22Rv1 (cell line): Measurements from ENCODE around the gene ERVMER34-1.
A peak's percentile ranks its signal among the peaks of the same experiment; 100 is the strongest.

ENCODE experiments used
- H3K27ac ChIP-seq: fragments of 450-650 bp; 2 replicates; pipeline ENCODE4 v1.5.1; 2017
- ZFX ChIP-seq: fragments of 450-650 bp; IDR thresholded peaks from 2 replicates; pipeline ENCODE4 v1.6.1; 2017; ENCODE audit warnings: antibody characterized with exemption, borderline replicate concordance
- TF ChIP-seq, protein P1 (sequence below): fragments of 450-650 bp; IDR thresholded peaks from 2 replicates; pipeline ENCODE4 v1.5.1; 2017; ENCODE audit warnings: mild to moderate bottlenecking

ERVMER34-1 gene, protein sequence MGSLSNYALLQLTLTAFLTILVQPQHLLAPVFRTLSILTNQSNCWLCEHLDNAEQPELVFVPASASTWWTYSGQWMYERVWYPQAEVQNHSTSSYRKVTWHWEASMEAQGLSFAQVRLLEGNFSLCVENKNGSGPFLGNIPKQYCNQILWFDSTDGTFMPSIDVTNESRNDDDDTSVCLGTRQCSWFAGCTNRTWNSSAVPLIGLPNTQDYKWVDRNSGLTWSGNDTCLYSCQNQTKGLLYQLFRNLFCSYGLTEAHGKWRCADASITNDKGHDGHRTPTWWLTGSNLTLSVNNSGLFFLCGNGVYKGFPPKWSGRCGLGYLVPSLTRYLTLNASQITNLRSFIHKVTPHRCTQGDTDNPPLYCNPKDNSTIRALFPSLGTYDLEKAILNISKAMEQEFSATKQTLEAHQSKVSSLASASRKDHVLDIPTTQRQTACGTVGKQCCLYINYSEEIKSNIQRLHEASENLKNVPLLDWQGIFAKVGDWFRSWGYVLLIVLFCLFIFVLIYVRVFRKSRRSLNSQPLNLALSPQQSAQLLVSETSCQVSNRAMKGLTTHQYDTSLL

DNA sequence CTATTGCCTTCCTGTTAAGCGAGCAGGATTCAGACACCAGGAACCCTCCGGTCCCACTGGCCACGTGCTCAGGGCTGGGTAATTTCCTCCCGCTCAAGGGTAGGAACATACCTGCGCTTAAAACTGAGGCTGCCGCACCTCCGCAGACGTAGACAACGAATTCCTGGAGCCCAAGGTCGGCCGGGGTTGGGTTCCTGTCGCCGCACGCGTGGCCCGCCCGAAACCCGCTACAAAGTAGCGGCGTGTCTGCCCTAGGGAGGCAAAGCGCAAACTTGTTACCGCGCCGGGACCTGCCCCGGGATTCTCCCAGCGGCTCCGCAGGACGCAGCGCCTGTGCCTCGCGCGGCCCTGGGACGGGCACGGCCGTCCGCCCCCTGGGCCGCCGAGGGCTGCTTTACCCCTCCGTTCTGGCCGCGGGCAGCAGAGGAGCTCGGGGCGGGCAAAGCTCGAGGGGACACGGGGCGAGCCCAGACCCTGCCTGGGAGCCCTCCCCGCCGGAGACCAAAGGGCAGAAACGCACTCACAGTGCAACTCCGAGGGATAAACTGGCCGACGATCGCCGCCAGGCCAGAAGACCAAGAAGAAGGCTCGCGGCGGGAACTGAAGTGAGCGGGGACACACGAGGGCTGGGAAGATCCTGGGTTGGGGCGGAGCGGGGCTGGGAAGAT is at the start of gene ERVMER34-1:
Gene ERVMER34-1 (minus strand): TSS at position 607 of the 668 bp plus-strand sequence. CDS start 5,905 bp downstream, outside the sequence.
- no peak for TF ChIP-seq ZFX
- TF ChIP-seq, protein P1, sequence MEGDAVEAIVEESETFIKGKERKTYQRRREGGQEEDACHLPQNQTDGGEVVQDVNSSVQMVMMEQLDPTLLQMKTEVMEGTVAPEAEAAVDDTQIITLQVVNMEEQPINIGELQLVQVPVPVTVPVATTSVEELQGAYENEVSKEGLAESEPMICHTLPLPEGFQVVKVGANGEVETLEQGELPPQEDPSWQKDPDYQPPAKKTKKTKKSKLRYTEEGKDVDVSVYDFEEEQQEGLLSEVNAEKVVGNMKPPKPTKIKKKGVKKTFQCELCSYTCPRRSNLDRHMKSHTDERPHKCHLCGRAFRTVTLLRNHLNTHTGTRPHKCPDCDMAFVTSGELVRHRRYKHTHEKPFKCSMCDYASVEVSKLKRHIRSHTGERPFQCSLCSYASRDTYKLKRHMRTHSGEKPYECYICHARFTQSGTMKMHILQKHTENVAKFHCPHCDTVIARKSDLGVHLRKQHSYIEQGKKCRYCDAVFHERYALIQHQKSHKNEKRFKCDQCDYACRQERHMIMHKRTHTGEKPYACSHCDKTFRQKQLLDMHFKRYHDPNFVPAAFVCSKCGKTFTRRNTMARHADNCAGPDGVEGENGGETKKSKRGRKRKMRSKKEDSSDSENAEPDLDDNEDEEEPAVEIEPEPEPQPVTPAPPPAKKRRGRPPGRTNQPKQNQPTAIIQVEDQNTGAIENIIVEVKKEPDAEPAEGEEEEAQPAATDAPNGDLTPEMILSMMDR, result no peak
- H3K27ac ChIP-seq, result peak within 1 kb of the TSS; percentile 89

DNA sequence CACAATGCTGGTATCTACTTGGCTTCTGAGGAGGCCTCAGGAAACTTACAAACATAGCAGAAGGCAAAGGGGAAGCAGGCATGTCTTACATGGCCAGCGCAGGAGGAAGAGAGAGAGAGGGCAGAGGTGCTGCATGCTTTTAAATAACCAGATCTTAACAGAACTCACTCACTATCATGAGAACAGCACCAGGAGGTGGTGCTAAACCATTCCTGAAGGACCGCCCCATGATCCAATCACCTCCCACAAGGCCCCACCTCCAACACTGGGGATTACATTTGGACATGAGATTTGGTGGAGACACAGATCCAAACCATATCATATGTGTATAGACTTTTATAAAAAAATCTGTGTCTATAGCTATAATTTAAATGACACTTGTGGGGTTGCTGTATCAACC is 48.6 kb upstream of the ERVMER34-1 start:
- TF ChIP-seq, protein P1, result peak; percentile 27
- TF ChIP-seq ZFX, result no peak
- H3K27ac ChIP-seq, result no peak overlapping the region

DNA sequence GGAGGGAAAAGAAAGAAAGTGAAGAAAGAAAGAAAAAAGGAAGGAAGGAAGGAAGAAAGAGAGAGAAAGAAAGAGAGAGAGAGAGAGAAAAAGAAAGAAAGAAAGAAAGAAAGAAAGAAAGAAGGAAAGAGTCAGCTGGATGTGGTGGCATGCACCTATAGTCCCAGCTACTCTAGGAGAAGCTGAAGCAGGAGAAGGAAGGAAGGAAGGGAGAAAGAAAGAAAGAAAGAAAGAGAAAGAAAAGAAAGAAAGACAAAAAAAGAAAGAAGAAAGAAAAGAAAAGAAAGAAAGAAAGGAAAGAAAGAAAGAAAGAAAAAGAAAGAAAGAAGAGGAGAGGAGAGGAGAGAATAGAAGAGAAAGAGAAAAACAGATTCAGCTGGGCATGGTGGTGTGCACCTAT is 44.3 kb upstream of the ERVMER34-1 start:
- no peak overlapping the region for H3K27ac ChIP-seq
- no peak for TF ChIP-seq ZFX
- TF ChIP-seq, protein P1, result no peak

DNA sequence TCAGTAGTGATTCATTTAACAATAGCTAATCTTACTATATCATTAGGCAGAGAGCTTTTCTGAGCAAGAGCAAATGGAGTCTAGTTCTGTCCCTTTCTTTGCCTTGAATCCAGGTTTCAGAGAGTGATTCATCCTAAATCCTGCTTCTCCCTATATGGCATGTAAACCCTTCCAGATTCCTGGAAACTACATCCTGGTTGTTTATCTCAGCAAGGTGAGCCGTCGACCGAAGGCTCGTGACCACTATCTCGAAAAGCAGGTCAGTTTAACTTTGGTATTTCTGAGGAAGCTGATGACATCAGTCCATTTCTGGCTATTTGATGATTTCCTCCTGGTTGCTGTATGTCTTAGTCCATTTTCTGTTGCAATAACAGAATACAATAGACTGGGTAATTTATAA is 40.7 kb upstream of the ERVMER34-1 start:
- no peak overlapping the region for H3K27ac ChIP-seq
- no peak for TF ChIP-seq ZFX
- TF ChIP-seq, protein P1, result no peak

DNA sequence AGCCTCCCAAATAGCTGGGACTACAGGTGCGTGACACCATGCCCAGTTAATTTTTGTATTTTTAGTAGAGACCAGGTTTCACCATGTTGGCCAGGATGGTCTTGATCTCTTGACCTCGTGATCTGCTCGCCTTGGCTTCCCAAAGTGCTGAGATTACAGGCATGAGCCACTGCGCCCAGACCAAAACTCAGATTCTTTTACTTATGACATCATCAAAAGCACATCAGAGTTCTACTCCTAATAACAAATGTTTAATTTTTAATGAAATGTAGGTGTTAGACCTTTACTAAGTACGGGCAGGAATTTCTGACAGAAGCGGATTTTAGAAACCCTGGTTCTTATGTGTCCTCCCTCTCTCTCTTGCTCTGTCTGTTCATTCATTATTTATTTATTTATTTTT is 38.5 kb upstream of the ERVMER34-1 start:
- H3K27ac ChIP-seq, result no peak overlapping the region
- TF ChIP-seq, protein P1, result no peak
- no peak for TF ChIP-seq ZFX

DNA sequence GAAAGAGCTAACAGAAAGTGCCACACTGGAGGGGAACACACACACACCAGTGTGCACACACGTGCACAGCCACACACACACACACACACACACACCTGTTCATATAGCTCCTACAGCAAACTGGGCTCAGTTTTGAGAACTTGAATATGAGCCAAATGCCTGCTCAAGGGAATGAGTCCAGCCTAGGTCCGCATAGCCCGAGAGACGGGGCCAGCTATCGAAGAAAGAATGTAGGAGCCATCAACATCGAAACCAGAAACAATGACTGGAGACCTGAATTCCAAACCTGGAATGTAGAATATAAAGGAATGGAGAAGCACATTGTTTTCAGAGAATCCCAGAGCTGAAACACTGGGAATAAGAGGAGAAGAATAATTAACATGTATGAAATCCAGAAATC is 37.6 kb upstream of the ERVMER34-1 start:
- H3K27ac ChIP-seq, result no peak overlapping the region
- no peak for TF ChIP-seq ZFX
- TF ChIP-seq, protein P1, result no peak
